NCI-H2029 treated with DMSO at 0.1 percent for 48 hours (cell line): ENCODE results near the gene GRID2IP.
"Not testable (repeated sequence)": the region's sequence is repeated elsewhere in the genome, so short reads cannot be mapped to it uniquely, and the experiment has no call there.

ENCODE experiments used
- DNase-seq: peaks from one replicate; lab custom pipeline; 2025; lab: John Stamatoyannopoulos, UW

The GRID2IP gene

DNA sequence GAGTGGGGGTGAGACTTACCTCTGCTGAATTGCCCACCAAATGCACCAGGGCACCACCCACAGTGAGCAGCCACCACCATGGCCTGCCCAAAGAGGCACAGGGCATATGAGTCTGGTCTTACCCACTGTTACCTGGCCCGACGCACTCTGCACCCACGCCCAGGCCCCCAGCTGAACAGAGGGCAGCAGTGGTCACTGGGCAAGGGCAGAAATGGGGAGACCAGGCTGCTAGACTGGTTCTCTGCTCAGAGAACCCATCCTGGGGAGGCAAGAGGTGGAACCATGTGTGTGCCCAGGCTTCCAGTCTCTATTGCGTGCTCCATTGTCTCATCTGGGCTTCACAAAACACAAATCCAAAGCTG is 64.1 kb downstream of the GRID2IP start:
- no peak for DNase-seq

DNA sequence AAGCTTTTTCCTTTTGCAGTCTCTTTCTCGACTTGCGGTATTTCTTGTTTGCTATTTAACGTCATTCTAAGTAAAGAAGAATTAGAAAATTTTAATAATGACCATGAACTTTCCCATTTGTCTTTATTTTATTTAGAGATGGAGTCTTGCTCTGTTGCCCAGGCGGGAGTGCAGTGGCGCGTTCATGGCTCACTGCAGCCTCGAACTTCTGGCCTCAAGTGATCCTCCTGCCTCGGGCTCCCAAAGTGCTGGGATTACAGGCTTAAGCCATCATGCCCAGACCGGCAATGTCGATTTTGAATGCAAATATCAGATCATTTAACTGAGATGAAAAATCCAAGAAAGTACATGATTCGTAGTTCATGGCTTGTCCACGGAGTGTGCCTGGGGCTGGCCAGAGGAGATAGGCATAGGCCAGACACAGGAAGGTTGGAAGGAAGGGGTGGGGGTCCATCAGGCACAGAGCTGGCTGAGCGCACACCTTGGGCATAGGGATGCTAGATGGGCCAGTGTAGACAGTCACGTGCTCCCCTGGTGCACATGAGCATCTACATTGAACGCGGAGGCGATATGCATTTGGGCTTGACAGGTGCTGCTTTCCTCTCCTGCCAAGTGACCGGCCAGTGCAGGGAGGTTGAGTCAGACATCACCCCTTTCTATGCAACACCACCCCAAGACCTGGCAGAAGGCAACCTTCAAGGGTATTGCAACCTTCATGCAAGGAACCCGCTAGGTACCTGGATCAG is 64.7 kb downstream of the GRID2IP start:
- DNase-seq = no peak

DNA sequence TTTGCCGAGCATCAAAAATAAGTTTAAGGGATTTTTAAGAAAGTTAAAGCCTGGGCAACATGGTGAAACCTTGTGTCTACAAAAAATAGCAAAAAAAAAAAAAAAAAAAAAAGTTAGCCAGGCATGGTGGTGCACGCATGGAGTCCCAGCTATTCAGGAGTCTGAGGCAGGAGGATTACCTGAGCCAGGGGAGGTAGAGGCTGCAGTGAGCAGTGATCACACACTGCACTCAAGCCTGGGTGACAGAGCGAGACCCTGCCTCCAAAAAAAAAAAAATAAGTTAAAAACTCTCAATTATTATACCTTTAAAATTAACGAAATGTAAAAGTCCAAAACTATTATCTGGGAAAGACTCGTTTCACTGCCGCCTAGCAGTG is 68.5 kb downstream of the GRID2IP start:
- no peak for DNase-seq

DNA sequence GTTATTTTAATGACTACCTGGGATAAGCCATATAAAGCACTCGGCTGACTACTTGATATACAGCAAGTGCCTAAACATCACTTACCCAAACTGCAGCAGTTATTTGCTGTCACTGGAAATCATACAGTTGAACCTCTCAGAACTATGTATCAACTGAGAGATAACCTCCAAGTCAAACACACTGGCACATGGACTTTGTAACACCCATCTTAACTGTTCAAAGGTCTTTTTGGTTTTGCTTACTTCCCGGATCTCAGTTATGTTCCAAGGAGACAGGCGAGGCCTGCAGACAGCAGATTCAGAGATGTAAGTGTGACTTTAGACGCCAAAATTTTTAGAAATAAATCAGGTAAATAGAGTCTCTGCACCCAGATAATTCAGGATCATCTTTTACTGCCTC is 69.0 kb downstream of the GRID2IP start:
- no peak for DNase-seq

DNA sequence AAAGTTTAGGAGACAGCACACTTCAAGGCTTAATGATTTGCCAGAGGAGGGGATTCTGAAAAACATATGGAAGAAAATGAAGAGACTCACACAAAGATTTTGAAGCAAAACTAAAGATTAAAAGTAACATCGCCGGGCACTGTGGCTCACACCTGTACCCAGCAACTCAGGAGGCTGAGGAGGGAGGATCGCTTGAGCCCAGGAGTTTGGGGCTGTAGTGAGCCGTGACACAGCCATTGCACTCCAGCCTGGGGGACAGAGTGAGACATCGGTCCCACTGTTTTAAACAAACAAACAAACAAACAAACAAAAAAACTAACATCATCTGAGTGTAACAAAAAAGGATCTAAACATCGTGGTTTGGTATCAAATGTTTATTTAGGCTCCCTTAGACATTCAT is 69.8 kb downstream of the GRID2IP start:
- DNase-seq = no peak

DNA sequence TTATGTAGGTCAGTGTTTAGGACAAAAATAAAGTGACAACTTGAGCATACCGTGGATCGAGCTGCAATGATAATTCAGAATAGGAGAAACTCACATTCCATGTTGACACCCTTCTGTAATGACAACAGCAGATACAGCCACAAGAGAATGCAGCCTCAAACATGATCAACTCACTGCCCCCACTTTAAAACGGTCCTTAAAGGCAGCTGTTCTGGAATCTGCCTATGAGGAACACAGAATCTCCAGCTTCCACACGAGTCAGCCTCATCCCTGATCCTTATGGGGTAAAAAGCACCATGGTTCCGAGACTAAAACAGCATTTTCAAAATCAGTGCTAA is 71.0 kb downstream of the GRID2IP start:
- no peak for DNase-seq

DNA sequence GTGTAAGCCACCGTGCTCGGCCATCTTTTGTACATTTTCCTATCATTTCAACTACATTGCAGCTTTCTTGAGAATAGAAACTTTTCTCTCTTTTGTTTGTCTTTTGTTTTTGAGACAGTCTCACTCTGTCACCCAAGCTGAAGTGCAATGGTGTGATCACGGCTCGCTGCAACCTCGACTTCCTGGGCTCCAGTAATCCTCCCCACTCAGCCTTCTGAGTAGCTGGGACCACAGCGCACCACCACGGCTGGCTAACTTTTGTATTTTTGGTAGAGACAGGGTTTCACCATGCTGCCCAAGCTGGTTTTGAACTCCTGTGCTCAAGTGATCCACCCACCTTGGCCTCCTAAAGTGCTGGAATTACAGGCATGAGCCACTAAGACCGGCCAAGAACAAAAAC is 72.2 kb downstream of the GRID2IP start:
- DNase-seq = no peak

DNA sequence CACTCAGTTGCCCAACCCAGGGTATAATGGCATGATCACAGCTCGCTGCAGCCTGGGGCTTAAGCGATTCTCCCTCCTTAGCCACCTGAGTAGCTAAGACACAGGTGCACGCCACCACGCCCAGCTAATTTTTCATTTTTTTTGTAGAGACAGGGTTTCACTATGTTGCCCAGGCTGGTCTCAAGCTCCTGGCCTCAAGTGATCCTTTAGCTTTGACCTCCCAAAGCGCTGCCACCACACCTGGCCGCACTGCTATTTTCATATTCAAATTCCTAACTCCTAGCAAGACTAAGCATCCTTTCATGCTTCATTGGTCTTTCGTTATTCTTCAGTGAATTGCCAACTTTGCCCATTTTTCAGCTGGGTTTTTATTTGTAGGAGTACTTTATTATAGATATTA is 73.1 kb downstream of the GRID2IP start:
- DNase-seq = no peak

DNA sequence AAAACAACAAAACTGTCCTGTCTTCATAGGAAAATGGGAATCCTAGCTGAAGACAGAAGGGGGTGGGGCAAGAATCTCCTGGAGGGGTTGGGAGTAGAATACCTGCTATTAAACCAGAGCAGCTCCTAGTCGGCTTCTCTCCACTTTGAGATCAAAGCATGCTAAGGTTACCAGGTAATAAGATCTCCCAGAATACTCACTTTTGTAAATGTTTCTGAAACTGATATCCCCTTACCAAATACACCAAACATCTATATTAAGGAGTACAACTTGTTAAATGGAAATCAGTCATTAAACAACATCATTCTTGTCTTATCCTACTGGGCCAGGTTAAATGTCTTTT is 74.0 kb downstream of the GRID2IP start:
- no peak for DNase-seq

DNA sequence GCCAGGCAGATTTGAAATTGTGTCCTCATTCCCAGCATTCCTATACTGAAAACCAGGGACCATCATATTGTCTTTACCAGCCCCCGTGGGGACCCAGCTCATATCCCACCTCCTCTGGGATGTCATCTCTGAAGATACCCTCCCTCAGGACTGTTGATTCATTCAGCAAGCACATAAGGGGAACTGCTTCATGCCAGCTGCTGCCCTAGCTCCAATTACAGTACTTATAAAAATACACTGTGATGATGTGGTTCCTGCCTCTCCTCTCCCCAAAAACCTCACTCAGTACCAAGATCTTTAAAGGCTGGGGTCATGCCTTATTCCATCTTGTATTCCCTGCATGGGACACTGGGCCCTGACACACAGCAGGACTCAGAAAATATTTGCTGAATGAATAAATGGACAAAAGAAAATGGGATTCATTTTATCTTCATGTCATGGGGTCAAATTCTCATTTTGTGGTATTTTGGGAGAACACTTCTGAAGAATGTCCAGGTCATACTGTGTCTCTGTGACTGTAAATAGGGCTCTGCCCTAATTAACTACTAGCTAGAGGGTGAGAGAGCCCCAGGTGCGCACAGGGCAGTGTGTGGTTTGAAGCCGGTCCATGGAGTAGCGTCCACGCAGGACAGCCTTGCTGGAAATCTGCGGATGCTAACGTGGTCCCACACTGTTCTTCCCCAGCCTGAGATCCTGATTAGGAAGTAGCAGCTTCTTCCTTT is 74.5 kb downstream of the GRID2IP start:
- no peak for DNase-seq

DNA sequence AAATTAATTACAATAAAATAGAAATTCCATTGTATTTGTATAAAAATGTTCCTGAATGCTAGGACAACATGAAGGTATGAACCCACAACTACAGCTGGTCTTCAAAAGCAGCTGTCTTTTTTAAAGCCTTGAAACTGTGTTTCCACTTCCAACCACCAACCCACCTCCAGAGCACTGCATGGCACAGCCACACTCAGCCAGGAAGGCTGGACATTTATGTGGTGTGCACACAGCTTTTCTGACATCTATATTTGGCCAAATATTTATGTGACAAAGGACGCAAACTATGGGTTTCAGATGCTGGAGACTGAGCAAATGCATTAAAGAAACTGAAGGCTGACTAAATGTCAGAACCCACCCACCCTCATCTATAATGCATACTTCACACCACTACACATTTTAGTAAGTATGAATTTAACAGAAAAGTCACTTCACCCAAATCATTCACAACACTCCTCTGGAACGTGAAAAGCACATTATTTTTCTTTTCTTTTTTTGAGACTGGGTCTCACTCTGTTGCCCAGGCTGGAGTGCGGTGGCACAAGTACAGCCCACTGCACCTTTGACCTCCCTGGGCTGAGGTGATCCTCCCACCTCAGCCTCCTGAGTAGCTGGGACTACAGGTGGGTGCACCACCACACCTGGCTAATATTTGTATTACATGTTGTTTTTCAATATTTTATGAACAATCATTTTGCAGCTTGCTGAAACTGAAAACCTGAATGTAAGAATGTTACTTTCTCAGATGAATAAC is 75.7 kb downstream of the GRID2IP start:
- no peak for DNase-seq

DNA sequence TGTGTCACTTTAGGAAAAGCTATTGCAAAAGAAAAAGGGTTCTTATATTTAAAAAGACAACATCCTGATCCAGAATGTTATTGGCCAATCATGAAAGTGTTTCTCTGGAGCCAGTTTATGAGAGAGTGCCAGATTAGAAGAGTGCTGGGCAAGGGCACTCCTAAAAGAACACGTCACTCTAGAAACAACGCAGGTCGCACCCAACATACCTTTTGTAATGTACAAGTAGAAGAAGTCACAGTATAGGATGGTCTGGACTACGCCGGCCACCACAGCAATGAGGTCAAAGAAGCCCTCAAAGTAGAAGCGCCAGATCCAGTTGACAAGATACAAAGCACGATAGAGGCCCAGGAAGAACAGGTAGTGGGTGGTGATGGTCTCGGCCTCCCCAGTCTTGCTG is 85.4 kb downstream of the GRID2IP start:
- DNase-seq = no peak

DNA sequence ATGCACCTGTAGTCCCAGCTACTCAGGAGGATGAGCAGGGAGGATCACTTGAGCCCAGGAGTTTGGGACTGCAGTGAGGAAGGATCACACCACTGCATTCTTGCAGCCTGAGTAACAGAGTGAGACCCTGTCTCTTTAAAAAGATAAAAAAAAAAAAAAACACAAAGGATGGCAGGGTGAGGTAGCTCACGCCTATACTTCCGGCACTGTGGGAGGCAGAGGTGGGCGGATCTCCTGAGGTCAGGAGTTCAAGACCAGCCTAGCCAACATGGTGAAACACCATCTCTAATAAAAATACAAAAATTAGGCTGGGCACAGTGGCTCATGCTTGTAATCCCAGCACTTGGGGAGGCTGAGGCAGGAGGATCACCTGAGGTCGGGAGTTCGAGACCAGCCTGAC is 87.7 kb downstream of the GRID2IP start:
- DNase-seq = not testable (repeated sequence)

DNA sequence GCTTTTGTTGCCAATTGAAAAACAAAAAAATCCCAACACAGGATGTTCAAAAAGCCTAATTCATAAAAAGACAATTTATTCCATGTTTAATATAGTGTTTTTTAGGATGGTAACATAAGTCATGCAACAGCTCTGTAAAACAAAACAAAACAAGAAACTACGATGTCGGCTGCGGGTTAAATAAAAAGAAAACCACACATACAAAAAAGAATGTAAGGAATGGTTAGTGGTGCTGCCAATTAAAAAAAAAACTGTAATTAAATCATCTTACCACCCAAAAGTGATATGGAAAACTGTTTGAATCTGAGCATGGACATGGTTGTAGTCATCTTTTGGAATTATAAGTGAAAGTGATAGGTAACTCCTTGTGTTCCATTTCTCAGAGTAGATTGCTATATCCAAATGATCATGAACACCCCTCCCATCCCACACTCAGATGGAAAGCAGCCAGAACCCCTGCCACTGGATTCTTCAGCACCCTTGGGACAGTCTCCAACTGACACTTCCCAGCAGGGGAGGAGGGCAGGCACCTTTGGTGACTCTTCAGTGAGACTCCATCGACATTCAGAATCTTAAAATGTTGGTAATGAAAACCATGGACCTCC is 89.2 kb downstream of the GRID2IP start:
- DNase-seq = no peak

DNA sequence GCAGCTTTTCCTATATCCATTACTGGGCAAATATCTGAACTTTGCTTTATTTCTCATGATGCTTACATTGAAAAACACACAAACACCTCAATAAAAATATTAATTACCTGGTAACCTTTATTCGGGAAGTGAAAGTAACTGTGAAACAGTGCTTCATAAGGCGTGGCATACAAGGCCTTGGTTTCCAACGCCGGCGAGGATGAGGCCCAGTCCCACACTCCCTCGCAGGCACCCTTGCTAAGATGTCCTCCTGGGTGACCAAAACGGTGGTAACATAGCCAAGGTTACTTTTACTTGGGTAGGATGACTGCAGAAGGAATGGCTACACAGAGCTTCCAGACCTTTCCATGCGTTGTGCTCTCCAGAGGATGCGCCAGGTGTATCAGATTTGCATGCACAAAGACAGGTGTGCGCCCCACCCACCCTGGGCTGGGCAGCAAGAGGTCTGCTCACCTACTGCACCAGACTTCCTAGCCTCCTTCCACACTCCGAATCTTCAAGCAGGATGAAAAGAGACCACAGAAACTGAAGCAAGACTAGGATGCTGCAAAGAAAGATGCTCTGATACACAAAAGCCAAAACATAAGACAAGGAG is 90.2 kb downstream of the GRID2IP start:
- no peak for DNase-seq

DNA sequence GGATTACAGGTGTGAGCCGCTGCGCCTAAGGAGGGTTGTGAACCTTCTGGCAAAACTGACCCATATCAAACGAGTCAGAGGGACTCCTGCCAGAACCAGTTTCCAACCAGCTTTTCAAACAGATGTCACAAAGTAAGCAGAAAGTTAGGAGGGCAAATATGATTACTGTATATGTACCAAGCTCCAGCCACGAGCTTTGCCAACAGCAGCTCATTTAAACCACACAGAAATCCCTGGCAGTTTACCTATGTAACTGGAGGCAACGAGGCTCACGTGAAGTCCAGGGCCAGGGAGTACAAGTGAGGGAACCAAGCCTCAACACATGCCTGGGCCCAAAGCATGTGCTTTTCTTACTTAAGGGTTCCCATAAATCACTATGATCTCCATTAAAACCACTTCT is 91.0 kb downstream of the GRID2IP start:
- DNase-seq = no peak

DNA sequence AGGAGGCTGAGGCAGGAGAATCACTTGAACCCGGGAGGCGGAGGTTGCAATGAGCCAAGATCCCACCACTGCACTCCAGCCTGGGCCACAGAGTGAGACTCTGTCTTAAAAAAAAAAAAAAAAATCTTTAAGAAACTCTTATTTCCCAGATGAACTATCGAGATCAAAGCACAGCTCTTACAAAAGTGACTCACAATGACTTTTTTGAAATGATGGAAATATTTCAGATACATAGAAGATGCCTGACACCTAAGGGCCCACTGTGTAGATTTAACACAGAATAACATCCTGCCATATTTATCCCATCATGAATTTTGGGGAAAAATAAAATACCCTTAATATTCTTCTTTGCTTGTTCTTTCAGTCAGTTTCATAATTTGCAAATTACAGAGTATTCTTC is 92.6 kb downstream of the GRID2IP start:
- DNase-seq = not testable (repeated sequence)

DNA sequence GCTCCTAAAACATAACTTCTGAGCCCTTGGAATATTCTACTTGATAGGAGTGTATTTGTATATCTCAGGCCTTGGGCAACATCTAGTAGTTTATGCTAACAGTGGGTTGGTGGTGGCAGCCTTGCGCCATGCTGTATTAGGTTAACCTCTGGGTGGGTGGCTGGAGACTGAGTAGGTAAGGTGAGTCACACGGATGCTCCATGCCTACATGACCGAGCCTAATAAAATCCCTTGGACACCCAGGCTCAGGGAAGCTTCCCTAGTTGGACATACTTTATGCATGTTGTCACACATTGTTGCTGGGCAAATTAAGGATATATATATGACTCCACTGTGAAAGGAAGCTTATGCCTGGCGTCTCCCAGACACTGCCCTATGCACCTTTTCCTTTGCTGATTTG is 97.5 kb downstream of the GRID2IP start:
- no peak for DNase-seq

DNA sequence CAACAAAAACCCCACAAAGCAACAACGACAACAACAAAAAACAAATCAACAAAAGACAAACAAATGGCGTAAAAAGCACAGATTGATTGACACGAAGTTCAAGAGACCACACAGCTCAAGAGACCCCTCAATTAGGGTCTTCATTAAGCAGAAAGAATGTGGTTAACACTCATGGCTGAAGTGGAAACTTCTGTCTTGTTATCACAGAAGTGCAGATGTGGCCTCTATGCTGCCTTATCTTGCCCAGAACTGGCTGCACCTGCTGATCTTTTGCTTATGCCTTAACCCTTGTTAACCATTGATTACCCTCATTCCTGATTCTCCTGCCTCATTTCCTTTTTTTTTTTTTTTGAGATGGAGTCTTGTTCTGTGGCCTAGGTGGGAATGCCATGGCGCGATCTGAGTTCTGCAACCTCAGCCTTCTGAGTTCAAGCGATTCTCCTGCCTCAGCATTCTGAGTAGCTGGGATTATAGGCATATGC is 100.0 kb downstream of the GRID2IP start:
- DNase-seq = no peak

DNA sequence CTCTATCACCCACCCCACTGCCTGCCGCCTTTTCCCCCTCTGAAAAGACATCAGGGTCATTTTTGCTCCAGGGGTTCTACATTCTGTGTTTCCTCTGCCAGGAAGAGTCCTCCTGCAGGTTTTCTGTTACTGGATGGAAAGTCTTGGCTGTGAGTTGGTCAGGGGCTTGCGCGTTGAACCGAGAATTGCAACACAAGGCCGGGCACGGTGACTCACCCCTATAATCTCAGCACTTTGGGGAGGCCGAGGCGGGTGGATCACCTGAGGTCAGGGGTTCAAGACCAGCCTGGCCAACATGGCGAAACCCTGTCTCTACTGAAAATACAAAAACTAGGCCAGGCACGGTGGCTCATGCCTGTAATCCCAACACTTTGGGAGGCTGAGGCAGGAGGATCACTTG is 100.7 kb downstream of the GRID2IP start:
- not testable (repeated sequence) for DNase-seq

DNA sequence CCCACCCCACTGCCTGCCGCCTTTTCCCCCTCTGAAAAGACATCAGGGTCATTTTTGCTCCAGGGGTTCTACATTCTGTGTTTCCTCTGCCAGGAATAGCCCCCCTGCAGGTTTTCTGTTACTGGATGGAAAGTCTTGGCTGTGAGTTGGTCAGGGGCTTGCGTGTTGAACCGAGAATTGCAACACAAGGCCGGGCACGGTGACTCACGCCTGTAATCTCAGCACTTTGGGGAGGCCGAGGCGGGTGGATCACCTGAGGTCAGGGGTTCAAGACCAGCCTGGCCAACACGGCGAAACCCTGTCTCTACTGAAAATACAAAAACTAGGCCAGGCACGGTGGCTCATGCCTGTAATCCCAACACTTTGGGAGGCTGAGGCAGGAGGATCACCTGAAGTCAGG is 101.4 kb downstream of the GRID2IP start:
- not testable (repeated sequence) for DNase-seq

DNA sequence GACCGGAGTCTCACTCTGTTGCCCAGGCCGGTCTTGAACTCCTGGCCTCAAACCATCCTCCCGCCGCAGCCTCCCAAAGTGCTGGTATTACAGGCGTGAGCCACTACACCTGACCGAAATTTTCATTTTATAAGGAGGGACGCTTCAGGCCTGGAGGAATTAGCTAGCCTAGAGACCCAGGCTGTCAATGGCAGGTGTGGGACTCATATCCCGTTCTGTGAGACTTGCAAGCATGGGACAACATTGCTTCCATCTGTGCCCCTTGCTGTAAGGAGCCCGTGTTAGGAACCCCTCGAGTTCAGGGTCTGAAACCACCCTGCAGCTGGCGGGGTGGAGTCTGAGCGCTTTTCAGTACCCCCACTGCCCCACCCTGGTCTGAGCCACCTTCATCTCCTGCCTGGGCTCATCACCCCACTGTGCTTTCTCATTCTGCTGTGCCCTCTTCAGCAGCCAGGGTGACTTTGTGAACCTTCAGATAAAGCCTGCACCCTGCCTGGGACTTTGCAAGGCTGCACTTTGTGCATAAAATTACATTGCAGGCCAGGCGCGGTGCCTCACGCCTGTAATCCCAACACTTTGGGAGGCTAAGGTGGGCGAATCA is 102.2 kb downstream of the GRID2IP start:
- no peak for DNase-seq
